Sigmoid colon (tissue), 4 donors: ENCODE data around the gene HIBADH.

Experiments
- EP300 ChIP-seq, 4 donors: sonication (generic); formaldehyde crosslinking; IDR thresholded peaks; one replicate each; pipeline ENCODE4 v1.6.1; 2017; ENCODE audit warnings: antibody characterized with exemption in 4 of 4
- POLR2A ChIP-seq, 2 donors: fragments of 450-650 bp; IDR thresholded peaks; one replicate each; pipeline ENCODE4 v1.6.1; 2016; ENCODE audit warnings: antibody characterized with exemption in 2 of 2, mild to moderate bottlenecking in 2 of 2, moderate library complexity in 2 of 2
- TF ChIP-seq, protein P1 (sequence below), 4 experiments: fragments of 450-650 bp in 3 of 4; fragments of 200-600 bp in 1 of 4; IDR thresholded peaks; one replicate each; pipeline ENCODE4 v1.5.1; 2016 to 2019; ENCODE audit warnings: antibody characterized with exemption in 4 of 4, mild to moderate bottlenecking in 3 of 4, moderate library complexity in 2 of 4

DNA sequence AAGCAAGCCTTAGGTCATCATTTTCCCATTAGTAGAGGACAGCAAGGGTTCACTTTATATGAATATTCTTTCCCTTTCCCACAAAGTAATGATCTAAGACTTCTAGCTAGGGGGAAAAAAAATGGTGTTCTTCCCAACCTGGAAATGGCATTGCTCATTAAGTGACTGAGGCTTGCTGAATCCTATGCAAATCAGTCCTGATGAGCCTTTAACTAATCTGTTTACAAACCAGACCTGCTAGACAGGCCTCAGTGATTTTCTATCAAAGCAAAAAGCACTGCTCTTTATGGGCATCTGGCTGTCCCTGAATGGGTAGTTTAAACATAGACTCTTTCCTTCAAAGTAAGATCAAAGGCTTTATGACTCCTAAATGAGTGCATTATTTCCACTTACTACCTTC, 146.3 kb downstream of the HIBADH start:
- TF ChIP-seq, protein P1, sequence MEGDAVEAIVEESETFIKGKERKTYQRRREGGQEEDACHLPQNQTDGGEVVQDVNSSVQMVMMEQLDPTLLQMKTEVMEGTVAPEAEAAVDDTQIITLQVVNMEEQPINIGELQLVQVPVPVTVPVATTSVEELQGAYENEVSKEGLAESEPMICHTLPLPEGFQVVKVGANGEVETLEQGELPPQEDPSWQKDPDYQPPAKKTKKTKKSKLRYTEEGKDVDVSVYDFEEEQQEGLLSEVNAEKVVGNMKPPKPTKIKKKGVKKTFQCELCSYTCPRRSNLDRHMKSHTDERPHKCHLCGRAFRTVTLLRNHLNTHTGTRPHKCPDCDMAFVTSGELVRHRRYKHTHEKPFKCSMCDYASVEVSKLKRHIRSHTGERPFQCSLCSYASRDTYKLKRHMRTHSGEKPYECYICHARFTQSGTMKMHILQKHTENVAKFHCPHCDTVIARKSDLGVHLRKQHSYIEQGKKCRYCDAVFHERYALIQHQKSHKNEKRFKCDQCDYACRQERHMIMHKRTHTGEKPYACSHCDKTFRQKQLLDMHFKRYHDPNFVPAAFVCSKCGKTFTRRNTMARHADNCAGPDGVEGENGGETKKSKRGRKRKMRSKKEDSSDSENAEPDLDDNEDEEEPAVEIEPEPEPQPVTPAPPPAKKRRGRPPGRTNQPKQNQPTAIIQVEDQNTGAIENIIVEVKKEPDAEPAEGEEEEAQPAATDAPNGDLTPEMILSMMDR (IDR thresholded peaks at IDR 0.05), result no peak
- TF ChIP-seq POLR2A (IDR thresholded peaks at IDR 0.05), result no peak
- no peak for TF ChIP-seq EP300 (IDR thresholded peaks at IDR 0.05)
